Esophagus mucosa (tissue), 1 donor: ENCODE results near the gene ATXN10. TPM values are rescaled to one million over a fixed set of nuclear protein-coding genes. Genes with fewer than 3 reads are reported as not detected.
"Not testable (repeated sequence)": the region's sequence is repeated elsewhere in the genome, so short reads cannot be mapped to it uniquely, and the experiment has no call there.

Source experiments
- ATAC-seq: fragments of 200-7000 bp; cut with Tn5 transposase; one replicate; pipeline ENCODE4 v1.9.1; 2020
- total RNA-seq: library from RNA; stranded (reverse); gene quantifications from one replicate; pipeline ENCODE4 v1.2.4, GENCODE V29; 2023
- donor health status: DM: yes; HTN: yes; CAD: no.

ATXN10 gene
- total RNA-seq, 1 donor from 2014 or later: 98.6 TPM

DNA sequence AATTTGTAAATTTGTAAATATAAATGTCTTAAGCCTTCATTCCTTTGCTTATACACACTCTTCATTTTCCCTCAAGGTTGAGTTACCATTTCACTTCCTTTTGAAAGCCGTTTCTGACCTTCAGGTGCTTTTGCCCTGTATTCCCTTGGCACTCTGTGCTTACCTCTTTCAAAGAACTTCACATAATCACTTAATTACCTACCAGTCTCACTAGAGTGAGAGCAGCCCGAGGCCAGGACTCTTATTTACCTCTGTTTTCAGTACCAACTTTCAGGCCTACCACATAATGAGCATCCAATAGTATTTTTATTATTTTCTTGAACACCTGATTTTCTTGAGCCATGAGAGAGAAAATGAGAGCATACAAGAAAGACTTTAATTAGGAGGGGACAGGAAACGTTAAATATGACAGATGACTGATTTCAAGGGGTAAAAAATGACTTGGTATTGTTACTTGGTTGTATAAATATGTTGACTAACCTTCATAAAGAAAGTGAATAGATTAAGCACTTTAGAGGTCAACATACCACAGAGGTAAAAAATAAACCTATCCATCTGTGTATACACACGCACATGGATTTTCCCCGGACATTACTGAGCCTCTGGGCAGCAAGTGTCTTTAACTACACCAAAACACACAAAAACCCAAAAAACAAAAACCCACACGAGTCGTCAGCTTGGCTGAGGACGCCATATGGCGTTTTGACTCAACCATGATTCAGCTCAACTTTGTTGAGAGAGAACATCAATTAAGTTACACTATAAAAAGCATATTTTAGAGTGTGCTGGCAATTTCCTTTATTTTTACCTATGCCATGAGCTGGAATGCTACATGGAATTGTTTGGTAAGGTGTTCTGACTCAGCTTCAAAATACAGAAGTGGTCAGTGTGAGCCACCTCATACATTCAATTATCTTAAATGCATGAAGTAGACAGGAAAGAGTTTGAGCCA, 7.6 kb downstream of the ATXN10 start:
- ATAC-seq: no peak

DNA sequence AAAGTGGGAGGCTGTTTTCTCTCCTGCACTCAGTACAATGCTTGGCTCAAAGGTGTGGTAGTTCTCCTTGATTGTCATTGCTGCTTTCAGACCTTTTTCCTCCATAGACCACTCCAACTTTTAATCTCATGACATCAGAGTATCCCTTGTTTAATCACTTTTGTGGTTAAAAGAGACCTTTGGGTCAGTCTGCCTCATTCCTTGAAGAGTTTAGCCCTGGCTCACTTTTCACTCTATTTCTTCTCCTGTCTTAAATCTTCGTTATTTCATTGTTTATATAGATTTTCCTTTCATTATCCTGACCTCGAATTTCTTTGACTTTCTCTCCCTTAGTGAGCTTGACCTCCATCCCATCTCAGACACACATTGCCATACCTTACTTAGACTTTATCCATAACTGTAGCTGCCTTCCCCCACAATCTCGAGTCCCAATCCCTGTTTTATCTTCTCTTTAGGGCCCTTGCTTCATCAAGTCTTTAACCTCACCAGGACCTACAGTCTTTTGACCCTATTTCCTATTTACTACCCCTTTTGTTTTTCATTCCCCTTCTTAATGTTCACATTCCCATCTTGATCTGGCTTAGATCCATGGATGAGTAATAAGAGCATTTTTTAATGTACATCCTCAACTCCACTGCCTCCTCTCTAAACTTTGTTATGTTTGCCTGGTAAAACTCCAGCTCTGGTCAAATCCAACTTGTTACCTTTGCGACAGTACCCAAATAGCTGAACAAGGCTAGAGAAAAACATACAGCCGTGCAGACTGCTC, 9.5 kb downstream of the ATXN10 start:
- no peak for ATAC-seq

DNA sequence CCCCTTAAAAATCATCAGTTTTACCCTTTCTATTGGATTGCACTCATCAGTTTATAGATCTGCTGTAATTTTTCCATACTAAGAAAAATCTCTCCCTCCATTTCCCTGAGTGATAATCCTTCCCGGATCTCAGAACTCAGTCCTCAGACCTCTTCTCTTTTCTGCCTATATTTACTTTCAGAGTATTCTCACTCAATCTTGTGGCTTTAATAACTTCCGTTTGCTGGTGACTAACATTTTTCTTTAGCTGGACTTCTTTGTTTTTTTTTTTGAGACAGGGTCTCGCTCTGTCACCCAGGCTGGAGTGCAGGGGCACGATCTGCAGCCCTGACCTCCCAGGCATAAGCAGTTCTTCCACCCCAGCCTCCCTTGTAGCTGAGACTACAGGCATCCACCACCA, 10.4 kb downstream of the ATXN10 start:
- no peak for ATAC-seq

DNA sequence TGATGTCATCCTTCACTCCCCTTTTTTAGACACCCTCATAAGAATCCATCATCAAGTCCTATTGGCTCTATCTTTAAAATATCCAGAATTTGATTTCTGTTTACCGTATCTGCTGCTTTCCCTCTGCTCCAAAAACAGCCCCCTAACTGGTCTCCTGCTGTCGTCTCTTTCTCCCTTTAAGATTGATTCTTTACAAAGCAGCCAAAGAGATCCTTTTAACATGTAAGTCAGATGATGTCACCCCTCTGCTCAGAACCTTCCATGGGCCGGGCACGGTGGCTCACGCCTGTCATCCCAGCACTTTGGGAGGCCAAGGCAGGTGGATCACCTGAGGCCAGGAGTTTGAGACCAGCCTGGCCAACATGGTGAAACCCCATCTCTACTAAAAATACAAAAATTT, 11.1 kb downstream of the ATXN10 start:
- ATAC-seq: not testable (repeated sequence)

DNA sequence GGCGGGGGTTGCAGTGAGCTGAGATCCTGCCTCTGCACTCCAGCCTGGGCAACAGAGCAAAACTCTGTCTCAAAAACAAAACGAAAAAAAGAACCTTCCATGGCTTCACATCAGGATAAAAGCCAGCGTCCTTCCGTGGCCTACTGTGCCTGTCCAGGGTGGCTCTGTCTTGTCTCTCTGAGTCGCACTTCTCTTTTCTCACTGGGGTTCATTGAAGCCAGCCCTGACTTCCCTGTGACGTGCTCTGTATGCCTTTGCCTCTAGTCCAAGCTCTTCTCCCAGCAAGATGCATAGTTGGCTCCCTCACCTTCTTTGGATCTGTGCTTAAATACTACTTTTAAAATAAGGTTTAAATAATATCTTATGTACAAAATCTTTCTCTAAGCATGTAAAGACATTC, 11.6 kb downstream of the ATXN10 start:
- ATAC-seq: no peak

DNA sequence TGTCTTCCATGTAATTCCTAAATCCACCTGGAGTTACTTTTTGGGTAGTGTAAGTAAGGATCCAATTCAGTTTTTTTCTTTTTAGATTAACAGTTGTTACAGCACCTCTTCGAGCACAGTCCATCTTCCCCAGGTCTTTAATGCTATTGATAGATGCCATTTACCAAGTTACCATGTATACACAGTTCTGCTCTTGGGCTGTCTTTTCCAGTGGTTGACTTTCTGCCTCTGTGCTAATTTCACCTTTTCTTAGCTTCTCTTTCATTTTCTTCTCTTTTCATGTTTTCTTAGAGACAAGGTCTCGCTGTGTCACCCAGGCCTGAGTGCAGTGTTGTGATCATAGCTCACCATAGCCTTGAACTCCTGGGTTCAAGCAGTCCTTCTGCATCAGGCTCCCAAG, 12.0 kb downstream of the ATXN10 start:
- ATAC-seq: no peak

DNA sequence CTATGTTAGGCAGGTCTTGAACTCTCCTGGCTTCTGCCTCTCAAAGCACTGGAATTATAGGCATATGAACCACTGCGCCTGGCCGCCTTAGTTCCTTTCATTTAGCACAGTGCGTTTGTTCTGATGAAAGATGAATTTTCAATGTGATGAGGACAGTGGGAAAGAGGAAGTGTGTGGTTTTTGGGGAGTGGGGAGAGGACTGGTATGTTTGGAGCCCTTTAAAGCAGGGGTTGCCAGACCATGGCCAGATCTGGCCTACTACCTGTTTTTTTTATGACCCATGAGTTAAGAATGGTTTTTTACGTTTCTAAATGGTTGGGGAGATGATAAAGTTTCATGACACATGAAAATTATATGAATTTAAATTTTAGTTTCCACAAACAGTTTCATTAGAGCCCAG, 12.5 kb downstream of the ATXN10 start:
- ATAC-seq: no peak

DNA sequence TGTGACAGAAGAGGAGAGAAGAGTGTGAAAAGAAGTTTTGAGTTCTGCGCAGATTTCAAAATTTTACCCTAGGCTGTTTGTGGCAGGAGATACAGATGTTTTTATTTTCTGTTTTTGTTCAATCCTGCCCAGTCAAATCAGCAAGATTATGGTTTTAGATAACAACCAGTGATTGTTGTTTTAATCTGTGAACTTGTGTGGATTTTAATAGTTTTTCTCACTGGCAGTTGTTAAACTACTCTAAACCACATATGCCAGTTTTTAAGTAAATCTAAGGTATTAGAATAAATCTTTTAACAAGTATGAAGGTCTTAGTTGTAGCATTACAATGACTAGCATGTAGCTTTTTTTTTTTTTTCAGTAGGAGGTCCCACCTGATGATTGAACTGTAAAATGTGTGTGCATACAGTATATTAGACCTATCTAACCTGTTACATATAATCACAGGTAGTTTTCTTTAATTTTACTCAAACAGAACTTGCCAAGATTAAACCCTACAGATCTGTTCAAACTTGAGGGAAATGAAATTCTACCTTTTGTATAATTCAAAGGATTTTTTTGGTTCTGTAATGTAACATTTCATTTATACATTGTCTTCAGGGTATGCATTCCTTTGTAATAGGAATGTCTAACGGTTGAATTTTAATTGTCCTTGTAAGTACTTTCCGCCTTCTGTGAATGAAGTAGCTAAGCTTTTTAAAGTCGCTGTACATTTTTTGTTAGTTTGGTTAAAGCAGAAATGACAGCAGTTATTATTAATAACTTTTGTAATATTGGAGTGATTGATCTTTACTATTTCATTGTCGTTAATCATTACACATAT, 13.3 kb downstream of the ATXN10 start:
- no peak for ATAC-seq

DNA sequence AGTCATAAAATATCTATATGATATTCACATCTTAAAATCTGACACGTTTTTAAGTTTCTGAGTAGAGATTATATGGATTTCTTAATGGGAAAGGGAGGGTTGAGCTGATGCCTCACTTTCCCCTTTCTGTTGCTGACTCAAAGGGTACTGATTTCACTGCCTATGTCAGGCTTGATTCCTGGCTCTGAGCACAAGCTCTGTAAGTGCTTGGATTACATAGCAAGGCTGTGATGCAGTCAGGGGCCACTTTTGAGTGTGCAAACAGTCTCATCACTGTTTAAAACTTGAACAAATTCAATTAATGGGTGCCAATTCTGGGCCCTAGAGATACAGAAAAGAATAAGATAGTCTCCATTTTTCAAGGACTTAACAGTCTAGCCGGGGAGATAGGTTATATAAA, 14.4 kb downstream of the ATXN10 start:
- no peak for ATAC-seq

DNA sequence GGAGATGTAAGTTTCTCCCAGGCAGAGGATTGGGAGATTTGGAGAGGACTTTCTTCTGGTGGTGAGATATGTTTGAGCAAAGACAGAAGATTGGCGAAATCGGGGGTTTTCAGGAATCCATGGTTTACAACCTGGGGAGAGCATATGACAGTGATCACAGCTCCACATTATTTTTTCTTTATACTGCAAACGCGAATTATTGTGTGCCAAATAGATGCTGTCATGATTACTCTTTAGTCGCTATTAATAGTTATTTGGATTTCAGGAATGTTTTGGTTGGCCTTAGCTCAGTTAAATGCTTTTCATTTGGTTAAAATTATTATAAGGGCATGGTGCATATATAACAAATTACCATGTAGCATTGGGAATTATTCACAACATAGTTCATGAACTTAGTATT, 15.2 kb downstream of the ATXN10 start:
- ATAC-seq: no peak

DNA sequence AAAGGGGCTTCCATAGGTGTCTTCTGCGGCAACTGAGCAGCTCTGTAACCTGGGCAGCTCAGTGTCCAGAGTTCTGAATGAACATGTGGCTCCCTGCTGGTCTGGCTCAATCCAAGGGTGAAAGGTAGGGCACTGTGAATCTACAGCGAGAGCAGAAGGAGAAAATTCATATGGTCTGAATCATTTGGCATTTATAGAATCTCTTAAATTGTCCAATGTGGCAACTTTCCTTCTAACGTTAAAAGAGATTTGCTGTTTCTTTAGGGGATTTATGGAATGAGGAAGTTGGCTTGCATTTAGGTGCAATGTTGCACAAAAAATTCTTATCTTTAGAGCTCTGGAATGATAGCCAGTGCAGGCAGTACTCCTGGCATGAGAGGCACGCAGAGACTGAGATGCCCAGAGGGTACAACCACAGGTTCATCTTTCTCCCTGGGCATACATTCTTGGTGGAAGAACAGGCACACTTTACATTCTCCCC, 17.0 kb downstream of the ATXN10 start:
- peak; percentile 57 for ATAC-seq

DNA sequence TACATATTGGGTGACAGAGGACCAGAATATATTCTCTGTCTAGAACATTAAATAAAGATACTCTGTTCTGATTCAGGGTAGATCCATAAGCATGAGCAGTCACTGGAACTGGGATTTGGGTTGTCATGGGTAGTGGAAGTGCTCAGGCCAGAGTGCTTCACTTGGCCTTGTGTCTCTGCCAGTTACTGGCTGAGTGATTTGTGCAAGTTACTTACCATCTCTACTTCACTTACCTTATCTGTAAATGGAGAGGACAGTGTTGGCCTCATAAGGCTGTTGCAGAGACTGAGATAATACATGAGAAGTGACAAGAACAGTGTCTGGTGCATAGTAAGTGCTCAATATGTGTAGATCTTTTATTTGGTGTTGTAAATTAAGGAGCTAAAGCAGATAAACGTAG, 17.6 kb downstream of the ATXN10 start:
- ATAC-seq: no peak

DNA sequence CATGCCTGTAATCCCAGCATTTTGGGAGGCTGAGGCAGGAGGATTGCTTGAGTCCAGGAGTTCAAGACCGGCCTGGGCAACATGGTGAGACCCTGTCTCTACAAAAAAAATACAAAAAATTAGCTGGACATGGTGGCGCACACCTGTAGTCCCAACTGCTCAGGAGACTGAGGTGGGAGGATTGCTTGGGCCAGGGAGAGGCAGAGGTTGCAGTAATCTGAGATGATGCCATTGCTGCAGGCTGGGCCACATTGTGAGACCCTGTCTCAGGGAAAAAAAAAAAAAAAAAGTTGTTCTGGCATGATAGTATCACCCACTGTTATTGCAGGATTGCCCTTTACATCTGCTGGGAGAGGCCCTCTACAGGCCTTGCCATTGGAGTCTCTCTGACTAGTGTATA, 18.4 kb downstream of the ATXN10 start:
- no peak for ATAC-seq

DNA sequence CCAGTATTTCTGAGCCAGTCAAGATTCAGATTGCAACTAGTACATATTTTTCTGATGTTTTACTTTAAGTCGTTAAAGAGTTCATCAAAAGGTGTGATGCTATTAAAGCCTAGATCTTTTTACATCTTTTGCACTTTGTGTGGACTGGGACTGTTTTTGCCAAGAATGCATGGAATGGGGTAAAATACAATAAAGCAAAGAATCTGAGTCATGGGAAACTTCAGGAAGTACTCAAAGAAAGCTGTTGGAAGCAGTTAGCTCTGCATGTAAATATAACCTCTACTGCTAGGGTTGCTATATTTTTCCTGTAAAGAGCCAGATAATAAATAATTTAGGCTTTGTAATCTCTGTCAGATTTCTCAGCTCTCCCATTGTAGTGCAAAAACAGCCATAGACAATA, 20.9 kb downstream of the ATXN10 start:
- ATAC-seq: no peak

DNA sequence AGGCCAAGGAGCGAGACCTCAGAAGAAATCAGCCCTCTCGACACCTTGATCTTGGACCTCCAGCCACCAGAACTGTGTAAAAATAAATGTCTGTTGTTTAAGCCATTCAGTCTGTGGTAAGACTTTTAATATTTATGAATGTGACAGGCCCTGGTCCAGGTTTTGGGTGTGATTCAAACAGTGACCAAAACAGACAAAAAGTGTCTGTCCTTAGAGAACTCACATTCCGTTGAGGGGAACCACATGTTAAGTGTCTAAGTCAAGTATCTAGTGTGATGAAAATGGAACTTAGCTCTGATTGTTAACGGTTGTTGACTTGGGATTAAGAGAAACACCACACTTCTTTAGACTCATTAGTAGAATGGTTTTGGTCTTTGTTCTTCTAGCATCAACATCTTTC, 22.2 kb downstream of the ATXN10 start:
- no peak for ATAC-seq

DNA sequence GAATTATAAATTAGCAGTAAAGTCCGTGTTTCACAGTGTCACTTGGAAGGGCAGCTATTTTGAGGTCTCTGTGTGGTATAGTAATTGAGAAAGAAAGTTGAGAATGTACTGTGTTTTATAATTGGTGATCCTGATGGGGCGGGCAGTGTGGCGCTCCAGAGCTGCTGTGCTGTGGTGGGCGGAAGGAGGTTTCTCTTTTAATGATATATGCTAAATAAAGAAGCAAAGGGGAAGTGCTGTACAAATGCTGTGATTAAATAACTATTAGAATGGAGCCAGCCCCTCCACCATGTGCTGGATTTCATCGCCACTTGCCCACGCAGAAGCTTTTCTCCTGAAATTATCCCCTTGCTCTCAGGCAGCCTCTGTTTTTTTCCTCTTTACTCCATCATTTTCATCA, 24.6 kb downstream of the ATXN10 start:
- ATAC-seq: no peak

DNA sequence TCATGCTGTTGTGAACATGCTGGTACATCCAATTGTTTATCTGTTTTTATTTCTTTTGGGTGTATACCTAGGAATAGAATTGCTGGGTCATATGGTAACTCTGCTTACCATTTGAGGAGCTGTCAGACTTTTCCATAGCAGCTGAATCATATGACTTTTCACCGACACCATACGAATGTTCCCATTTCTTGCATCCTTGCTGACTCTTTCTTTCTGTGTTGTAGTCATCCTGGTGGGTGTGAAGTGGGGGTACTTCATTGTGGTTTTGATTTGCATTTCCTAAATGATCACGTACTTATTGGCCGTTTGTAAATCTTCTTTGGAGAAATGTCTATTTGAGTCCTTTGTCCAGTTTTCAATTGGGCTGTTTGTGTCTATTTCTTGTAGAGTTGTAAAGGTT, 26.5 kb downstream of the ATXN10 start:
- ATAC-seq: no peak

DNA sequence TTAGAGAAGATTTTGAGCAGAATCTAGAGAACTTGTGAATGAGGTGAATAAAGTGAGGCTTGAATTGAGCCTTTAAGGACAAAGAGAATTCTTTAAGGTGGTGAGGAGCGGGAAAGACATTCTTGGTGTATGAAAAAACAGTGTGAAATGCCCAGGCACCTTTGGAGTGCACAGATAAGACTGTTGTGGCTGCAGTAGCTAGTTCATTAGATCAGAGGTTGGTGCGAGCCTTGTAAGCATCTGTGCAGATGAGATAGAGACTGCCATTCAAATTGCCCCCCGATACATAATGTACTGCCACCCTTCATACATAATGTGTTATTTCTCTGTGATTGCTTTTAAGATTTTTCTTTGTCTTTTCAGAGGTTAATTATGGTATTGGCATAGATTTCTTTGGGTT, 31.3 kb downstream of the ATXN10 start:
- no peak for ATAC-seq

DNA sequence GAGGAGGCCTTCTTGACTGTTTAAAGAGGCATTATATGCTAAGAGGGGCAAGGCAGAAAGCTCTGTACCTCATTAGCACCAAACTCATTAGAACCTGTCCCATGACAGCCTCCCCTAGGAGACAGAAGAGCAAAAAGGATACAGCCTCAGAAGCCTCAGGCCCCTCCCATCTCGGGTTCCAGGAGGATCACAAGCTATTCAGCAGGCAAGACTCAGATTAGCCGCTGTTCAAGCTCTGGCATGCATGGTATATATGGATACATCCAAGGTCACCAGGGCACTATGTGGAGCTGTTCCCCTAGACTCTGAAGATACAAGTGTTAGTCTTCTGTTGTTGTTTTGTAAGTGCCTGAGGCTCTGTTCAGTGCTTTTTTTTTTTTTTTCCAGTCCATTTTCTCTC, 32.1 kb downstream of the ATXN10 start:
- peak; percentile 89 for ATAC-seq

DNA sequence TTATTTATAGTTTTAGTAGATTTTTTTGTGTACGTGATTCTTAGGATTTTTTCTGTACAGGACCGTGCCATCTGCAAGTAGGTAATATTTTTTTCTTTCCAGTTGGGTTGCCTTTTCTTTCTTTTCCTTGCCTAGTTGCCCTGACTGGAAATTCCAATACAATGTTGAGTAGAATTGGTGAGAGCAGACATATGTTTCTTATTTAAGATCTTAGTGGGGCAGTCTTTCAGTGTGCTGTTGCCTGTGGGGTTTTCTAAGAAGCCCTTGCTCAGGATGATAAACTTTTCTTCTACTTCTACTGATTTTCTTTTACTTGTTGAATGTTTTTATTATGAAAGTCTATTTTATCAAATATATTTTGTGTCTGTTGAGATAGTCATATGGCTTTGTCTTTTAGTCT, 33.0 kb downstream of the ATXN10 start:
- ATAC-seq: no peak

DNA sequence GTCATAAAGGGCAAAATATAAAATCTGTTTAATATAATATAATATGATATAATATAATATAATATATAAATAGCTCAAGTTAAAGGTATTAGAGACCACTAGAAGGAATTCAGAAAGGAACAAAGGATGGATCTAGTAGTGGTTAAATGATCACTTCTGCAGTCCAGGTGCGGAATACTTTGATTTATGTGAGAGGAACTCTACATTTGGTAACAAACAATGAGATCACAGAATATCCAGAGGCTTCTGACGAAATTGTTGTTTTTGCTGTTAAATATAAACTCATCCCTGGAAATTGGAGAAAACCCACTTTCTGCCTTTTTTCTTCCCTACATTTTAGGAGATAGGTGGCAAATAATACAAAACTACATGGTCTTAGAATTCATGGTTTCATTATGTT, 36.0 kb downstream of the ATXN10 start:
- ATAC-seq: no peak

DNA sequence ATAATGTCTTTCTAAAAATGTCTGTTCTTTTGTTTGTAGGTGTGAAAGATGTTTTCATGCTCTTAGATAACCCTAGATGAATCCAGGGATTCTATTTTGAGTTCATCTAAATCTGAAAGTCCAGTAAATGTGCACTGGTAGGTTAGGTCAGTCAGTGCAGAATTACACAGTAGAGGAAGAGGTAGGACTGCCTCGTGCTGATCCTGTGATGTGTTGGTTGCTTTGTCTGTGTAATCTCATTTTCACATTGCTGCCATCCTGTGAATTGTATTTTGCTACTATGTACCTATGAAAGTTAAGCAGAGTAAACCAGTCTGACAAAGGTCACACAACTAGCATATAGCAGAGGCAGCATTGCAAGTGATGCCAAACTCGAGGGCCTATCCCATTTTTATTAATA, 36.5 kb downstream of the ATXN10 start:
- ATAC-seq: no peak
